LNCAP (cell line): Measurements from ENCODE around the gene PRKRIP1.

Source experiments
- CTCF ChIP-seq: fragments of 450-650 bp; IDR thresholded peaks from 2 replicates; pipeline ENCODE4 v1.5.1; 2017; ENCODE audit warnings: mild to moderate bottlenecking

PRKRIP1 gene

GRCh38 chr7:102449136-102449535, 53.0 kb downstream of the PRKRIP1 start:
- TF ChIP-seq CTCF: no peak

- TF ChIP-seq CTCF: no peak
Observed at GRCh38 chr7:102450242-102450641, 54.1 kb downstream of the PRKRIP1 start.

- TF ChIP-seq CTCF: no peak
Observed at GRCh38 chr7:102451371-102452054, 55.4 kb downstream of the PRKRIP1 start.

GRCh38 chr7:102452451-102452850, 56.3 kb downstream of the PRKRIP1 start:
- TF ChIP-seq CTCF: no peak

GRCh38 chr7:102453319-102453718, 57.2 kb downstream of the PRKRIP1 start:
- TF ChIP-seq CTCF: no peak

GRCh38 chr7:102454468-102454867, 58.3 kb downstream of the PRKRIP1 start:
- no peak for TF ChIP-seq CTCF

GRCh38 chr7:102455596-102455995, 59.4 kb downstream of the PRKRIP1 start:
- TF ChIP-seq CTCF: no peak

- TF ChIP-seq CTCF: no peak
Observed at GRCh38 chr7:102456327-102456726, 60.2 kb downstream of the PRKRIP1 start.
